ENCODE results near the gene NR2F1. TPM values are rescaled to one million over a fixed set of nuclear protein-coding genes. Genes with fewer than 3 reads are reported as not detected.

NR2F1 gene
- total and polyA plus RNA-seq, 2 experiments from 2014 or later = not detected

DNA sequence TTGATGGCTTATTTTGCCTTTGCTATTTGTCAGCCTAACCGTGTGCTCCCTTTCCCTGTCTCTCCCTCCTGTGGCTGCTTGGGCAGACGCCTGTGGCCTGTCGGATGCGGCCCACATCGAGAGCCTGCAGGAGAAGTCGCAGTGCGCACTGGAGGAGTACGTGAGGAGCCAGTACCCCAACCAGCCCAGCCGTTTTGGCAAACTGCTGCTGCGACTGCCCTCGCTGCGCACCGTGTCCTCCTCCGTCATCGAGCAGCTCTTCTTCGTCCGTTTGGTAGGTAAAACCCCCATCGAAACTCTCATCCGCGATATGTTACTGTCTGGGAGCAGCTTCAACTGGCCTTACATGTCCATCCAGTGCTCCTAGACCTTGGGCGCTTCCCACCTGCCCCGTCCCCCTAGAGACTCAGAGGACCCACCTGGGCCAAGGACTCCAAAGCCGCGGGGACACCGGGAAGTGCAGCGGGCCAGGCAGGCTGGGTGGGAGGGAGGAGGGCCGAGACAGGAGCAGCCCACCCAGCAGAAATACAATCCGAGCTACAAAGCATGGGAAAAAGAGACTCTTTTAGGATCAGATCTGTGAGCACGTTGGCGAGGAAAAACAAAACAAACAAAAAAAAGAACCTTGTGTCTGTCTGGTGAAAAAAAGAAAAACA, 10.6 kb downstream of the NR2F1 start:
- Histone ChIP-seq H3K4me2 (peak overlapping the region; percentile 68), H4K20me1 (replicated peaks; ENCODE audit: insufficient read depth) (peaks cover 53% of the 10 kb centered on the region), H3K27ac (ENCODE audit: low read depth) (no peak overlapping the region), H3K4me1 (ENCODE audit: insufficient read depth) (peaks cover 44% of the 10 kb centered on the region), H3K4me3 (peak overlapping the region; percentile 31; the same call in 1 of the 2 replicates), H3K79me2 (replicated peaks; ENCODE audit: insufficient read depth) (no peaks in the 10 kb centered on the region), H3K36me3 (ENCODE audit: insufficient read depth) (no peaks in the 10 kb centered on the region; the same call in 1 of the 2 replicates), H2AFZ (no peak overlapping the region), H3K9me2 (ENCODE audit: insufficient read depth) (no peaks in the 10 kb centered on the region), H3K27me3 (ENCODE audit: insufficient read depth) (peaks cover 100% of the 10 kb centered on the region), H3F3A (replicated peaks; ENCODE audit: low read depth) (peaks cover 51% of the 10 kb centered on the region)
- ATAC-seq = peak; percentile 6
- H3K27me3 Mint-ChIP-seq (ENCODE audit: insufficient read depth, low read depth, poor library complexity) = peaks cover 35% of the 10 kb centered on the region
- H3K27ac Mint-ChIP-seq = no peak overlapping the region
- DNase-seq (ENCODE audit: low spot score) = peak; percentile 62
- TF ChIP-seq ZNF114 (CRISPR knock-in tag; IDR thresholded peaks at IDR 0.05) (no peak), CTCF (conservative IDR thresholded peaks at IDR 0.05; ENCODE audit: low read depth in 2 of 2) (no peak), CREB1 (CRISPR knock-in tag; IDR thresholded peaks at IDR 0.05; ENCODE audit: low read depth) (no peak), EZH2phosphoT487 (IDR thresholded peaks at IDR 0.05; ENCODE audit: unreplicated experiment) (peak; percentile 95), EZH2 (IDR thresholded peaks at IDR 0.05; ENCODE audit: low read depth, unreplicated experiment) (peak; percentile 93), ETS1 (IDR thresholded peaks at IDR 0.05) (no peak), POLR2AphosphoS5 (IDR thresholded peaks at IDR 0.05; ENCODE audit: low read depth) (no peak), ZNF331 (CRISPR knock-in tag; IDR thresholded peaks at IDR 0.05; ENCODE audit: low read depth) (no peak), STAT1 (IDR thresholded peaks at IDR 0.05; ENCODE audit: unreplicated experiment) (no peak), ZNF462 (CRISPR knock-in tag; IDR thresholded peaks at IDR 0.05) (no peak), NANOG (IDR thresholded peaks at IDR 0.05; ENCODE audit: borderline replicate concordance) (no peak), JUNB (IDR thresholded peaks at IDR 0.05; ENCODE audit: unreplicated experiment) (no peak)
- TF ChIP-seq, protein P1, sequence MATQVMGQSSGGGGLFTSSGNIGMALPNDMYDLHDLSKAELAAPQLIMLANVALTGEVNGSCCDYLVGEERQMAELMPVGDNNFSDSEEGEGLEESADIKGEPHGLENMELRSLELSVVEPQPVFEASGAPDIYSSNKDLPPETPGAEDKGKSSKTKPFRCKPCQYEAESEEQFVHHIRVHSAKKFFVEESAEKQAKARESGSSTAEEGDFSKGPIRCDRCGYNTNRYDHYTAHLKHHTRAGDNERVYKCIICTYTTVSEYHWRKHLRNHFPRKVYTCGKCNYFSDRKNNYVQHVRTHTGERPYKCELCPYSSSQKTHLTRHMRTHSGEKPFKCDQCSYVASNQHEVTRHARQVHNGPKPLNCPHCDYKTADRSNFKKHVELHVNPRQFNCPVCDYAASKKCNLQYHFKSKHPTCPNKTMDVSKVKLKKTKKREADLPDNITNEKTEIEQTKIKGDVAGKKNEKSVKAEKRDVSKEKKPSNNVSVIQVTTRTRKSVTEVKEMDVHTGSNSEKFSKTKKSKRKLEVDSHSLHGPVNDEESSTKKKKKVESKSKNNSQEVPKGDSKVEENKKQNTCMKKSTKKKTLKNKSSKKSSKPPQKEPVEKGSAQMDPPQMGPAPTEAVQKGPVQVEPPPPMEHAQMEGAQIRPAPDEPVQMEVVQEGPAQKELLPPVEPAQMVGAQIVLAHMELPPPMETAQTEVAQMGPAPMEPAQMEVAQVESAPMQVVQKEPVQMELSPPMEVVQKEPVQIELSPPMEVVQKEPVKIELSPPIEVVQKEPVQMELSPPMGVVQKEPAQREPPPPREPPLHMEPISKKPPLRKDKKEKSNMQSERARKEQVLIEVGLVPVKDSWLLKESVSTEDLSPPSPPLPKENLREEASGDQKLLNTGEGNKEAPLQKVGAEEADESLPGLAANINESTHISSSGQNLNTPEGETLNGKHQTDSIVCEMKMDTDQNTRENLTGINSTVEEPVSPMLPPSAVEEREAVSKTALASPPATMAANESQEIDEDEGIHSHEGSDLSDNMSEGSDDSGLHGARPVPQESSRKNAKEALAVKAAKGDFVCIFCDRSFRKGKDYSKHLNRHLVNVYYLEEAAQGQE (IDR thresholded peaks at IDR 0.05; ENCODE audit: unreplicated experiment) = no peak
- H3K4me3 Mint-ChIP-seq = peak overlapping the region; percentile 28; the same call in 1 of the 3 replicates
- H3K36me3 Mint-ChIP-seq (ENCODE audit: low read depth) = no peaks in the 10 kb centered on the region; the same call in 2 of the 3 replicates
- peaks cover 4% of the 10 kb centered on the region; the same call in 2 of the 3 replicates for H3K9me3 Mint-ChIP-seq
- peaks cover 33% of the 10 kb centered on the region for H3K4me1 Mint-ChIP-seq
